GM12892 (cell line): ENCODE results near the gene WDR88.

ENCODE experiments used
- POLR2A ChIP-seq: IDR thresholded peaks from 2 replicates; pipeline ENCODE4 v1.6.1; 2011; ENCODE audit warnings: low read depth, low read length, control low read depth
- POLR2AphosphoS5 ChIP-seq: IDR thresholded peaks from 2 replicates; pipeline ENCODE4 v1.6.1; 2011; ENCODE audit warnings: low read depth, low read length, control low read depth
- TAF1 ChIP-seq: IDR thresholded peaks from 2 replicates; pipeline ENCODE4 v1.6.1; 2011; ENCODE audit warnings: low read depth, mild to moderate bottlenecking, control low read depth, low read length, borderline replicate concordance

- TF ChIP-seq TAF1 (no peak), POLR2A (no peak), POLR2AphosphoS5 (no peak)
Observed at GRCh38 chr19:33208371-33208895, 76.5 kb downstream of the WDR88 start.
